Fibroblast of gingiva (primary cell): Measurements from ENCODE around the gene KCNQ5.
A peak's percentile ranks its signal among the peaks of the same experiment; 100 is the strongest.

Experiments
- DNase-seq: peaks from one replicate; pipeline ENCODE4 v3.0.0-alpha.2; 2011; ENCODE audit warnings: low read depth

Gene KCNQ5

DNA sequence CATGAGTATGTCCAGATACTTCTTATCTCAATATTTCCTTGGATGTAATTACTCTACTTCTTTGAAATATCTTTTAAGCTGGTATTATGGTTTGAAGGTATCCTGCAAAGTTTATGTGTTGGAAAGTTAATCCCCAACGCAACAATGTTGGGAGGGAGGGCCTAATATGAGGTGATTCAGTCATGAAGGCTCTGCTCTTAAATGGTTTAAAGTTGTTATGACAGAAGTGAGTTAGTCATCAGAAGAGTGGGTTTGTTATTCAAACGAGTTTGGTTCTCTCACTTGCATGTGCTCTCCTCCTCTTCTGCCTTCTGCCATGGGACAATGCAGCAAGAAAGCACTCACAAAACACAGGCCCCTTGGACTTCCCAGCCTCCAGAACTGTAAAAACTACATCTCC lies 176.3 kb downstream of the KCNQ5 start:
- DNase-seq: no peak

DNA sequence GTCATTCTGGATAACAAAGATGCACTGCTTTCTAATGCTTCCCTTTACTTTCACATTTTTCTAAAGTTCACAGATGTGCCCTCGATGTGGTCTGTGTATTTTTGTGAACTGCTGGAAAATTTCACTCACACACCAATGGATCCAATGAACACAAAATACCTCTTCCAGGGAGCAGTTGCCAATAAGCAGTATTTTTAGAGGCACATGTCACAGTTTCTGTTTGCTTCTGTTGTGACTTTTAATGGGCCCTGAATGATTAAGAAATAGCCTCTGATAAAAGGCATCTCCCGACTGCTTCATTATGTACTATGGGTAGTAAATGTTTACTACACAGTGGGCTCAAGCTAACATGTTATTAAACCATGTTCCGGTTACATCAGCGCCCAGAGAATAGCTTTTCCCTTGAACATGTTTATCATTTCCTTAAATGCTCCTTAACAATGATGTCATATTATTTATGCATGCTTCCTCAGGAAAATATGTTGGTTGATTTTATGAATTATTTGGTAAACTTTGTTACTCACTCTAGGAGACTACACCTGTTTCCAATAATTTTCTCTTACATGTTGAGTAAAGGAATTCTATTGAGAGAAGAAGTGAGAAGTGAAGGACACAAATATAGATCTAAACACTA lies 188.0 kb downstream of the KCNQ5 start:
- peak; percentile 3 for DNase-seq

DNA sequence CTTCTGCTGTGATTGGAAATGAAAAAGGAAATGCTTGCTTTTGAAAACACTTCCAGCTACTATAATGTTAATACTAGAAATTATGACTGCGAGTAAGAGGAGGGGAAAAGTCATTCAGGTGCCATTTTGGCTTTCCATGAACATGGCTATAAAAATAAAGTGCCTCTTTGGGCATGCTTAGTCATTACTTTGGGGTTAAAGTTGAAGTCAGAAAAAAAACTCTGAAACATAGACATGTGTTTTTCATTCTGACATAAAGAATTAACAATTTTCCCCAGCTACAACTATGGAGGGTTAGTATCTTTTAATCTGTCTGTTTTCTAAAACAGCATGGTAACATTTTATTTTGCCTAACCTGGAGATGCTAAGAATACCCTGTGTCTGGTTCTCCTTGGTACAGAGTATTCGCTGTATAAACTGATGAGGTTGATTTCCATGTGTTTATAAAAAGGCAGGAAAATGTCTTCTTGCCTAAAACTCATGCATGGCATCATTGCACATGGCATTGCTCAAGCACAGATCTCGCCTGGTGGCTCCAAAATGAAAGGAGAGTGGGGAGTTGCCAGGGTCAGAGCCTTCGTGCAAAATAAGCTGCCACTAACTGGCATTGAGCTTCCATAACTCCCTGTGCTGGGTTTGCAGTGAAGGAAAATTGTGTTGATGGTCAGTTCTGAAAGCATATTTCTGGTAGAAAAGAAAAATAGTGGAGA lies 188.9 kb downstream of the KCNQ5 start:
- DNase-seq: peak; percentile 50

DNA sequence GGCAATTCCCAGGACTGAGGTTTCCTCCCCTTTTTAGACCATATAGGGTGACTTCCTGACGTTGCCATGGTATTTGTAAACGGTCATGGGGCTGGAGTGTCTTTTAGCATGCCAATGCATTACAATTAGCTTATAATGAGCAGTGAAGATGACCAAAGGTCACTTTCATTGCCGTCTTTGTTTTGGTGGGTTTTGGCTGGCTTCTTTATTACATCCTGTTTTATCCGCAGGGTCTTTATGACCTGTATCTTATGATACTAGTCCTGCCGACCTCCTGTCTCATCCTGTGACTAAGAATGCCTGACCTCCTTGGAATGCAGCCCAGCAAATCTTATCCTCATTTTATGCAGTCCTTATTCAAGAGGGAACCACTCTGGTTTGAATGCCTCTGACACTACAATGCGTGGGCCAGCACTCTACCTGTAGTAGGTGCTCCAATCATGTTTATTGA lies 190.1 kb downstream of the KCNQ5 start:
- no peak for DNase-seq

DNA sequence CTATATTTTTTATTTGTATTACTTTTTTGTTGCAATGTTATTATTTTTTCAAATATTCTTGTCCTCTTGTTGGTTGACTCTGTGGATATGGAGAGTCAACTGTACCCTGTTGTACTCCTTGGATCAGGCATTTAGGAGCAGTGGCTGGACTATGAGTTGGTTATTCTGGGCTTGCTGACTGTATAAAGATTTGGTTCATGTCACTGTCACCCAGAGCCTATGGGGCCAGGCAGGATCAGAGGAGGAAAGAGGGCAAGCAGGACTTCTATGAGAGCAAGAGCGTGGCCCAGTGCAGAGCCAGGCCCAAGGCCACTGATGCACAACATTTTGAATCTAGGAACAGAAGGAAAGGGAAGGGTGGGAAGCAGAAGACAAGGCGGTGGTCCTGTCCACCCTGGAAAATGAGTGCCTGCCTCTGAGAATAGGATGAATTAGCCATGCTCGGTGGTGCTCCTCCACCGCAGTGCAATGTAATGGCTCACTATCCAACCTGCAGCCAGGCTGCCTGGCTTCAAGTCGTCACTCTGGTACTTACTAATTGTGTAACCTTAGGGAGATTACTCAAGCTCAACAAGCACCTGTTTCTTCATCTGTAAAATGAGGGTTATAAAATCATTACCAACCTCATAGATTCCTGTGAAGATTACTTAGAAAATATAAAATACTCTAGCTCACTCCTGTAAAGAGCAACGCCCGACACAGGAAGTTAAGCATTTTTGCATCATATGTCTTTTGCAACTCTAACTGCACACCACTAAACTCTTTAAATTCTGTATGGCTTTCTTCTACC lies 192.1 kb downstream of the KCNQ5 start:
- DNase-seq: no peak

DNA sequence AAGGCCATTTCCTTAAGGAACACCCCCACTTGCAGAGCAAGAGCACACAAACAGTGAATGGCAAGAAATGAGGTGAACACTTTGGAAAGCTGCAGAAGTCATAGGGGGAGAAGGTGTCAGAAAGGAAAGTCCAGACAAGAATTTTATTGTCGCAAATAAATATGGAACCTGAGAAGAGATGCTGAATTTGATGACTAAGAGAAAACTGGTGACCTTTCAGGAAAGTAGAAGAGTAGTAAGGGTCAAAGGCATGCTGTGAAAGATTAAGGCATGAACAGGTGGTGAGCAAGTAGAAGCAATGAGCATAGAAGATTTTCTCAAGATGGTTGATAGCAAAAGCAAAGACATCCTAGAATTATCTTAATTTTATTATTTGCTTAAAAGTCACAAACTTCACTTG lies 194.2 kb downstream of the KCNQ5 start:
- DNase-seq: no peak

DNA sequence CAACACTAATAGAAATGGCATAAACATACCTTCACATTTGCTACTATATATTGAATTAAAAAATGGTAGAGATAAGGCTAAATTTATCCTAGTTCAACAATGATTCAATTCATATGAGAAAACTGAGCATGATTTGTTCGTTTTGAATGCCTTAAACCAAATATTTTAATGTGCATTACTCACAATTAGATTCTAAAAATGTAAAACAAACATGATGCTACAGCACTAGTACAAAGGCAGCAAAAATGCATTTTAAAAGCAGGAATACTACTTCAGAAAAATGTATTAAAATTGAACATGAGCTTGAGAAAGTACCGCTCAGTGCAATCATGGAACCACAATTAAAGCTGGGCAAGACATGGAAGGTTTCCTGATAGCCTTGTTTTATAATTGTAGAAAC lies 195.3 kb downstream of the KCNQ5 start:
- DNase-seq: no peak

DNA sequence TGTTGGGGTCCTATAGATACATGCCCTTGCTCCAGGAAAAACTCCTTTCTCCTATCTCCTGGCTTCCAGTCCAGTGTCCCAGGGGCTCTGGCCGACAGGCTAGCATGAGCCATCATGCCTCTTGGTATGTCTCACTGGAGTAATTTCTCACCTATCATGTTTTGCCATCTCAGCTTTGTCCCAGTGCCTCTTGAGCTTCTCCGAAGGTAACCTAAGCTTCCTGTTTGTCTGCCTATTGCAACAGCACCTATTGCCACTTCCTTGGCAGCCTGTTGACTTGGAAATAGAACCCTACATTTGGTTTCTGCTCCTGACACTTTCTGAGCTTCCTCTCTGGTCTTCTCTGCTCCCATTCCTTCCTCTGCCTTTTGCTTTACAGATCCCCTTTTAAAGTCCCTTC lies 197.7 kb downstream of the KCNQ5 start:
- DNase-seq: no peak

DNA sequence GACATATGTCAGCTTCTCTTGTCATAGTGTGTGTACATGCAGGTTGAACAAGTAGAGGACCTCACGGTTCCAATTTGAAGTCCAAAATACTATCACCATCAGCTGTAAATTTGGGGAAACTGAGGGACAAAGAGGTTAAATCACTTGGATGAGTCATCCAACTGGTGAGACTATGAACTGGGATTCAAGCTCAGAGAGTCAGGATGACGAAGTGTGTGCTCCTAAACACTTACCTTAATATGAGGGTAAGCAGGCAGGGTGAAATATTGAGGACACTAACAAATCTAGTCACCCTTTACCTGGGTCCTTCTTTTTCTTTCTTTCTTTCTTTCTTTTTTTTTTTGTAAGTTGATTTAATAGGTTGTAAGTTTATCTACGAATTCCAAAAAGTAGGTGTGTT lies 198.3 kb downstream of the KCNQ5 start:
- no peak for DNase-seq

DNA sequence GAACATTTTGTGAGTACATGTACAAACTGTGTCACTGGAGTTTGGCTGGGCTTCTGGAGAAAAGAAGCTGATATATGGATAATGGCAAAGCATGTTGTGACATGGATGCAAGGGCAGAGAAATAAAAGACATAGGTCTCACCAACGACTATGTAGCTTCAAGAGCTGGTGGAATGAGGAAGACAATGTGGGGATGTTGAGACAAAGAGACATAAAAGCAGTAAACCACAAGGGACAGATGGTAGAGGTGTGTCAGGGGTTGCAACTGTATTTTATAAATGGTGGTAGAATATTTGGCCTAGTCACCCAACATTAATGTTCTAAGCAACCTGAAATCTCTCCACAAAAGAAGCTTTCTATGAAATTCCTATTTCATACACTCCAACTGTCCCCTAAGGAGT lies 199.0 kb downstream of the KCNQ5 start:
- DNase-seq: no peak

DNA sequence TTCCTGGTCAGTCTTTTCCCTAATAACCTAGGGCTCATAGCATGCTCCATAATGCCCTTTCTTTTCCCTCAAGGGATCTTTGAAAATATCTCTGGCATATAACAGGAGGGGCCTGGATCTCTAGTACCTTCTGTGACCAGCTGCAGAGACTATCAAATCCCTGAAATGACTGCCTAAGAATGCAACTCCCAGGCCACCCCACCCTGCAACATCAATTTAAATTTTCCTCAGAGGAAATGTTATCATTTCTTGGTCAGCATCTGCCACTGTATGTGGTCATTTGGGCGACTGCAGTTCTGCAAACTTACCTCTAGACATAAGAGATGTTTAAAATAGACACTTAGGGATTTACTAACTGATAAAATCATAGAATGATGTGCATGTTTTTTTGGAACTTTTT lies 200.2 kb downstream of the KCNQ5 start:
- no peak for DNase-seq

DNA sequence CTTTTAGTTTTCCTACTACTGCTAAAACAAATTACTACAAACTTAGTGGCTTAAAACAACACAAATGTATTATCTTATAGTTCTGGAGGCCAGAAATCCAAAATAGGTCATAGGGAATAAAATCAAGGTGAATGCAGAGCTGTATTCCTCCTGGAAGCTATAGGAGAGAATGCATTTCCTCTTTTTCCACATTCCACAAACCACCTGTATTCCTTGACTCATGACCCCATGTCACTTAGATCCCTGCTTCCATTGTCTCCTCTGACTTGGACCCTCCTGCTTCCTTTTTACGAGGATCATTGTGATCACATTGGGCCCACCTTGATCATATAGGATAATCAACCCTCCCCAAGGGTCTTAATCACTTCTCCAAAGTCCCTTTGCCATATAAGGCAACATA lies 200.8 kb downstream of the KCNQ5 start:
- no peak for DNase-seq

DNA sequence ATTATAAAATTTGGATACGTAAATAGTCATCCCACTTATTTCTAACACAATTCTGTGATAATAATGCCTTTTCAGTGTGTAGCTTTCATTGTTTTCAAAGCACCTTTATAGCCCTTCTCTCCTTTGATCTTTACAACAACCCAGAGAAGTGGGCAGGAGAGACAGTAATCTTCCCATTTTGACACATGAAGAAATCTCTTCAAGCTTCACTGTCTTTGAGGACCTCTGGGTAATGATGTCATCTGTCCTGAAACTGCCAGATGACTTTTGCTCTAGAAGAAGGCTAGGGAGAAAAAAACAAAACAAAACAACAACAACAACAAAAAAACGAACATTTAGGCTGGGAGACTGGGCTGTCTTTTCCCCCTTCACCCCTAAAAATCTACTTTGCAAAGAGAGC lies 203.0 kb downstream of the KCNQ5 start:
- DNase-seq: no peak

DNA sequence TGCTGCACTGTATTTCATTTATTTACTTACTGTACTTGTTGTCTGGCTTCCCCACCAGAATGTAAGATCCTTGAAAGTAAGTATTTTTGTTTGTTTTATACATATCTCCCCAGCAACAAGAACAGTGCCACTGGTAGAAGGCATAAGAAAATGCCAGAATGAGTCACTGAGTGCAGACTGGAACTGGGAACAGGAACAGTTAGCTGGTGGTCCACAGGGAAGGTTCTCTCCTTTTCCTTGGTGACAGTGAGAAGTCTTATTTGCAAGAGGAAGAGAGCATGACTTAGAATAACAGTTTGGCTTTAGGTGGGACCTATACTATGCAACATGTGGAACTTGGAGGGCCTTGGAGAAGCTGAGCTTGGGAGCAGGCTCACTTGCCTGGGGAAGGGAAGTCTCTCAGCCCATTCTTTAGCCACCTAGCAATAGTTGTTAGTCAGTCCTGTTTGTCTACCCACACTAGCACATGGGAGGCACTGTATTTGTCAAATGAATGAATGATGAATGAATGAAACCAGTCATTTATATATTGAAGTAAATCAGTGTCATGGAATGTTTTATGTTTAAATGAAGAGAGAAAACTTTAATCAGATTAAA lies 203.5 kb downstream of the KCNQ5 start:
- peak; percentile 36 for DNase-seq

DNA sequence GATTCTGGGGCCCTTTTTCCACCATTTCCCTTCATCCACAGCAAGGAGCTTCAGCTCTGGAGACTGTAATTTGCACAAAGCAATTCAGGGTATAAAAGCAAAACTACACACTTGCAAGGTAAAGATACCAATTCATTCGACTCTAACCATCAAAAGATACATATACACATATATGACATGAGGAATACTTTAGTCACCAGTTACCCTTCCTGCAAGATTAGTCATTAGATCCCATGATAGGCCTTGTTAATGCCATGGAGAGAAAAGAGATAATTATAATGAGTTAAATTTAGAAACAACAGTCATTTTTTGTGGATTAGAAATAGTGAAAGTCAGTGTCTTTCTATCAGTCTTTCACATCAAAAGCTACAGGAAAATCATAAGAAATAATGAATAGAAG lies 204.2 kb downstream of the KCNQ5 start:
- DNase-seq: no peak

DNA sequence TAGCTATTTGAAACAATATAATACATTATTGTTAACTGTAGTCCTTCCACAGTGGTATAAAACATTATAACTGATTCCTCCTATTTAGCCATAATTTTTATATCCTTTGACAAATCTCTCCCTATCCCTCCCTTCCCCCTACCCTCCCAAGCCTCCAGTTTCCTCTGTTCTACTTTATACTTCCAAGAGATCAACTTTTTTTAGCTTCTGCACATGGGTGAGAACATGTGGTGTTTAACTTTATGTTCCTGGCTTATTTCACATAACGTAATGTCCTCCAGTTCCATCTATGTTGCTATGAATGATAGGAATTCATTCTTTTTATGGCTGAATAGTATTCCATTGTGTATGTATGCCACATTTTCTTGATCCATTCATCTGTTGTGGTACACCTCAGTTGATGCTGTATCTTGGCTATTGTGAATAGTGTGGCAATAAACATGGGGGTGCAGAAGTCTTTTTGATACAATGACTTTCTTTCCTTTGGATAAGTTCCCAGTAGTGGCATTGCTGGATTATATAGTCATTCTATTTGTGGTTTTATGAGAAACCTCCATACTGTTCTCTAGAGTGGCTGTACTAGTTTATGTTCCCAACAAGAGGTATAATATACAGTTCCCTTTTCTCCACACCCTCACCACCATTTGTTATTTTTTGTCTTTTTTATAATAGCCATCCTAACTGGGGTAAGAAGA lies 205.0 kb downstream of the KCNQ5 start:
- DNase-seq: peak; percentile 29

DNA sequence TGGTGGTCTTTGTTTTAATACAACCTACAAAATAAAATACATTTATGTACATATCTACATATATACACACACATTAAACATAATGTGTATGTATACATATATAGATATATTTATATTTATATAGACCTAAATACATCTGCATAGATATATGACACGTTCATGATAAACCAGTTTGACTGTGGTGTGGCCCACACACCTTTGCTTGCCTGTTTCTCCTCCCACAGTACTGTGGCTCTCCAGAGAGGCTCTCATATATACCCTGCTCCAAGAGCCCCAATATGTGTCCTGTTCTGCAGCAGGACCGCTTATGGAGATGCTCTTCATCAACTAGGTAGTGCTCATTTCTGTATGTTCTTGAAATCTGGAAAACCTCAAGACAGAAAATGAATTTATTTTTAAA lies 207.0 kb downstream of the KCNQ5 start:
- DNase-seq: no peak

DNA sequence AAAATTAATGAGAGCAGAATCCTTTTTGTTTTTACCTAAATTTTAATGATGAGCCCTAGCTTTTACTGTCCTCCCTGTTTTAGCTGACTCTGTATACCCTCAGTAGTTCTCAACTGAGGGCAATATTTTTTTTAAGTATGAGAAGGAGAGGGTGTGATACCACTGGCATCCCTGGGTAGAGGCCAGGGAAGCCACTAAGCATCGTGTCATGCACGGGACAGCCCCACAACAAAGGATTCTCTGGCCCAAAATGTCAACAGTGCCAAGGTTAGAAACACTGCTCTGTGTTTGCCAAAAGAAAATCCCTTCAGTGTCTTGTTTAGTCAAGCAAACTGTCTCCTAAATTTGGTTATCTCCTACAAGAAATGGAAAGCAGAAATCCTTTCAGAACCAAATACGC lies 210.4 kb downstream of the KCNQ5 start:
- no peak for DNase-seq

DNA sequence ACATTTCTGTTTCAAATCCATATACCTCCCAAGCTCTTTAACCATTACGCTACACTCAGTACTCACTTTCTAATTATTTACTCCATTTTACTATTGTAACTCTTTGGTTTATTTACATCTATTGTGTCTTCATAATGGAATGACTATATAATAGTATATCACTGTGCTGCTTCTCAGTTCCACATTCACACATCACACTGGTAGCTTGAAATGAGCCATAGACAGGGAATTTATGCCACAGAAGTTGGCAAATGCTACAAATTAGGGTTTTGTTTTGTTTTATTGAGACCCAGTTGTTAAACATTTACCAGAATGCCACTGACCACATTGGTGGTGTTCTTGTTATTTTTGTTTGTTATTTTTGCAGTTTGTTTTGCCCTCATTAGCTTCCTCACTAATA lies 213.9 kb downstream of the KCNQ5 start:
- DNase-seq: no peak

DNA sequence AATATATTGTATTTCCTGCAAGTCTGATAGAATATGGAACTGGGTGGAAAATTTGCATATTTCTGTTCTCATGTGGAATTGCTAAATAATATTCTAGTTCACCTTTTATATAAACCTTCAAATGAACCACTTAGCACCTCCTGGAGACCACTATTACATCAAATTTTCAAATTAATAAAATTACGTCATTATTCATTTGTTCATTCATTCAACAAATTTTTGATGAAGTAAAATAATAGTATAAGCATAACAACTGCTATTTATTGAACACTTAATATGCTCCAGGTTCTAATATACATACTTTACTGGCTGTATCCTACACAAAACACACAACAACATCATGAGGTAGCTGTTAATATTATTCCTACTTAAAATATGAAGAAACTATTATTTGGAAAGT lies 215.1 kb downstream of the KCNQ5 start:
- DNase-seq: no peak

DNA sequence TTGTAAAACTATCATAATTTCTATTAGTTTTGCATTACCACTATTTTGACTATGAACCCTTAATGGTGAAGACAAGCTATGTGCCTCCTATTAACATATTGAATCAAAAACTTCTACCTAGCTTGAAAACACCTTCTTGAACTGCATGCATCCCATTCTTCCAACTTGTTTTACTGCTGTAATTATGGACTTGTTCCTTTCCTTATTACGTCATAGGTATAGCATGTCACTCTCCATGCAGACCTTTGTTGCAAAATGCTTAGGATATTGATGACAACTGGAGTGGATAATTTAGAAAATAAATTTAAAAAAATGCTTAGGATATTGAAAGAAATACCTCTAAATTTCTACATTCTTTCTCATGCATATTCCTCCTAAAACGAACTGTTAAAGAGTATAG lies 219.3 kb downstream of the KCNQ5 start:
- DNase-seq: no peak

DNA sequence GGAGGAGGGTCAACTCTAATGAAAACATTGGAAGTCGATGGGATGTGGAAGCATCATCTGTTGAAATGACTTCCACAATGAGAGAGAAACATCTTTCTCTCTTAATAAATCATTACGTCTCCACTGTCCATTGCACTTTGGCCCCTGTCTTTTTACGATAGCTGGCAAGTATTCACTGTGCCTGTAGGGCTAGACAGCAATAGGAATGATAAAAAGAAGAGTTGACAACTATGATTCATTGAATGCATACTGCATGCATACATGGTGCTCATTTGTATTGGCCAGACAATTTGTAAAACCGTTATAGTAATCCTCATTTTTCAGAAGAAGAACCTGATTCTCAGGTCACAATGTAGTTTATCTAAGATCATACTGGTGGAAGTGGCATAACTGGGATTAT lies 220.3 kb downstream of the KCNQ5 start:
- no peak for DNase-seq
